Measurements from ENCODE around the gene FAM131B. TPM values are rescaled to one million over a fixed set of nuclear protein-coding genes. Genes with fewer than 3 reads are reported as not detected.

Gene FAM131B
- total RNA-seq, 1 experiment from 2014 or later, result 6.9 TPM

DNA sequence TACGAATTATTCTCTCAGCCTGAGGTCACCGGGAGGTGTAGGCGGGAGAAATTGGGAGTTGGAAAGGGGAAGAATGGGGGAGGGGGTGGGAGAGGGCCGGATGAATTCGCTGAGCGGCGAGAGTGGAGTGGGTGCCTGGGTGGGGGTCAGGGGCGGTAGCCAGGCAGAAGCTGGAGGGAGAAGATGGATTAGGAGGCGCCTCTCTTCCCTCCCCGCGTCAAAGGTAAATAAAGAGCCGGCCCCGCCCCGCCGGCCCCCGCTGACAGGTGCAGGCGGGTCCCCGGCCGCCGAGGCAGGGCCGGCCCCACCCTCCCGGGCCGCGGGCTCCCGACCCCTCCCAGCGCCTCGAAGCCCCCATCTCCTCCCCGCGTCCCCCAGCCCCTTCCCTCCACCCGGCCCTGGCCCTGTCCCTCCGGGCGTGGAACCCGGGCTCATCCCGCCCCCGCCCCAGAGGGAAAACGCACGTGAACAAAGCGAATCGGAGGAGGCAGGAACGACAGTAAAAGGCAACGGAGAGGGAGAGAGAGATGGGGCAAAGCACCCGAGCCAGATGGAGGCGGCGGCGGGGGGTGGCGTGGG lies 872 bp downstream of the FAM131B start:
- no peaks in the 10 kb centered on the region for H3K79me2 ChIP-seq (ENCODE audit: low read length)
- no TSS peak for BruUV-seq (replicated peaks)
- peaks cover 9% of the 10 kb centered on the region for H3K27me3 ChIP-seq (ENCODE audit: low read length)
- H3K4me2 ChIP-seq (ENCODE audit: low read length), result peak overlapping the region; percentile 95
- no peaks in the 10 kb centered on the region for H3F3A ChIP-seq (ENCODE audit: low read length, unreplicated experiment)
- peak overlapping the region; percentile 82 for H2AFZ ChIP-seq (ENCODE audit: low read length)
- H3K9me2 ChIP-seq (replicated peaks; ENCODE audit: low read length), result no peaks in the 10 kb centered on the region
- peak overlapping the region; percentile 82 for H3K4me3 ChIP-seq (ENCODE audit: low read length)
- POLR2A ChIA-PET (ENCODE audit: unreplicated experiment), result no interaction called here
- no peaks in the 10 kb centered on the region; the same call in 1 of the 2 replicates for H3K4me1 ChIP-seq (ENCODE audit: insufficient read depth, low read length)
- TF ChIP-seq EZH2 (IDR thresholded peaks at IDR 0.05; ENCODE audit: low read length, unreplicated experiment) (no peak), CTCF (conservative IDR thresholded peaks at IDR 0.05; ENCODE audit: low read depth, low read length) (no peak)
- DNase-seq (no peak), ATAC-seq (peak; percentile 50)
- no peaks in the 10 kb centered on the region for H3K36me3 ChIP-seq (ENCODE audit: low read depth, low read length)
- intact Hi-C loops (cut with micrococcal nuclease), result loop anchor here (1.0 kb wide), 1 partner anchor 24 kb away; no protein-coding TSS in a partner anchor
- H3K9ac ChIP-seq (ENCODE audit: low read length), result no peak overlapping the region
- H4K20me1 ChIP-seq (ENCODE audit: low read length), result no peaks in the 10 kb centered on the region
- no peaks in the 10 kb centered on the region for H3K9me3 ChIP-seq (ENCODE audit: low read length)
- no peak overlapping the region for H3K27ac ChIP-seq (ENCODE audit: low read length)
- CTCF ChIA-PET, result no interaction called here

DNA sequence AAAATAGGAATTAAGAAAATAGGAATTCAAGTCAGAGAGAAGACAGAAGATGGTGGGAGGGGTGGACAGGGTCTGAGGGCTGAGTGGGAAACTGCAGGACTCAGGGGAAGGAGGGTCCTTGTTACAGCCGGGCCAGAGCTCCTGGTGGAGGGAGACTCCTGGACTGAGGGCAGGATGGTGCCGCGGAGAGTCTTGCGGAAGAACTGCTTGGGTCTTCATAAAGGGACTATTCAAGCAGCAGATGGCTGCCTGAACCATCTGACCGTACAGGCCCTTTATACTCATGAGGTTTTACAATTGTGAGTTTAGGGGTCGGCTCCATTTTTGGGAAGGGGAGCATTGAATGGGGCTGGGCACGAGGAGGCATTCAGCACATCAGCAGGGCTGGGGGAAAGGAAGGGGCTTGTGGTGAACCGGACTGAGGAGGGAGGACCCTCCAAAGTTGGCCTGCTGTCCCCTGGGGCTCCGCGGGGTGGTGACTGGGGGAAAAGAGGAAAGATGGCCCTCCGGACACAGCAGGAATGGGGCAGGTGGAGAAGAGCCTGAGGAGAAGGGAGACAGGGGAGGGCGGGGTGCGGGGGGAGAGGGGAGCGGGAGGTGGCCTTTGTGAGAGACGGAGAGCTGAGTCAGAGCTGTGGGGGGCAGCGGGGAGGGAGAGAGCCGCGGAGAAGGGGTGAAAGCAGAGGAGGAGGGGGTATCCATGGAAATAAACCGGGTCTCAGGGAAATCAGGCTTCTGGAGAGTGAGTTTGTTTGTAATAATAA lies 1.5 kb downstream of the FAM131B start:
- H3K4me2 ChIP-seq (ENCODE audit: low read length), result peak overlapping the region; percentile 95
- H3F3A ChIP-seq (ENCODE audit: low read length, unreplicated experiment), result no peaks in the 10 kb centered on the region
- H4K20me1 ChIP-seq (ENCODE audit: low read length), result no peaks in the 10 kb centered on the region
- H3K27ac ChIP-seq (ENCODE audit: low read length), result no peak overlapping the region
- TF ChIP-seq EZH2 (IDR thresholded peaks at IDR 0.05; ENCODE audit: low read length, unreplicated experiment) (no peak), EZH2phosphoT487 (IDR thresholded peaks at IDR 0.05; ENCODE audit: borderline replicate concordance, low read length) (no peak), CTCF (conservative IDR thresholded peaks at IDR 0.05; ENCODE audit: low read depth, low read length) (no peak)
- H3K4me1 ChIP-seq (ENCODE audit: insufficient read depth, low read length), result no peaks in the 10 kb centered on the region; the same call in 1 of the 2 replicates
- H2AFZ ChIP-seq (ENCODE audit: low read length), result peak overlapping the region; percentile 82; the same call in 1 of the 2 replicates
- intact Hi-C loops (cut with micrococcal nuclease), result loop anchor here (1.0 kb wide), 1 partner anchor 24 kb away; no protein-coding TSS in a partner anchor
- ChIA-PET CTCF (no interaction called here), POLR2A (ENCODE audit: unreplicated experiment) (no interaction called here)
- DNase-seq (no peak), ATAC-seq (peak; percentile 18)
- no peaks in the 10 kb centered on the region for H3K79me2 ChIP-seq (ENCODE audit: low read length)
- H3K27me3 ChIP-seq (ENCODE audit: low read length), result peaks cover 9% of the 10 kb centered on the region
- peak overlapping the region; percentile 82 for H3K4me3 ChIP-seq (ENCODE audit: low read length)
- no peaks in the 10 kb centered on the region for H3K36me3 ChIP-seq (ENCODE audit: low read depth, low read length)
- BruUV-seq (replicated peaks), result TSS peak; percentile 8
- H3K9ac ChIP-seq (ENCODE audit: low read length), result no peak overlapping the region
- no peaks in the 10 kb centered on the region for H3K9me3 ChIP-seq (ENCODE audit: low read length)
- no peaks in the 10 kb centered on the region for H3K9me2 ChIP-seq (replicated peaks; ENCODE audit: low read length)

Data from PC-3 (cell line).